ENCODE measurements around the gene CDR2L.

DNA sequence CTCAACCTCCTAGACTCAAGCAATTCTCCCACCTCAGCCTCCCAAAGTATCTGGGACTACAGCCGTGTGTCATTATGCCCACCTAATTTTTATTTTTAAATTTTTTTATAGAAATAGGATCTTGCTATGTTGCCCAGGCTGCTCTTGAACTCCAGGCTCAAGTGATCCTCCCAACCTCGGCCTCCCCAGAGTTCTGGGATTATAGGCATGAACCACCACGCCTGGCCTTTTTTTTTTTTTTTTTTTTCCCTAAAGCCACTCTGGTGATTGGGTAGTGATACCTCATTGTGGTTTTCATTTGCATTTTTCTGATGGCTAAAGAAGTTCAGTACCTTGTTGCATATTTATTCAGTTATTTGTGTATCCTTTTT, 1.2 kb upstream of the CDR2L start:
- TF ChIP-seq EP300 (IDR thresholded peaks at IDR 0.05) (no peak), CTCF (IDR thresholded peaks at IDR 0.05) (no peak)
